ENCODE results near the gene DUSP12.

- TF ChIP-seq CTCF (IDR thresholded peaks at IDR 0.05) (no peak), POLR2A (IDR thresholded peaks at IDR 0.05) (peak in 1 of 2 donors; percentile 46)
Observed at GRCh38 chr1:161727256-161727924, 22.2 kb upstream of the DUSP12 start.
